Ovary (tissue), 9 donors: Measurements from ENCODE around the gene TMF1. TPM values are rescaled to one million over a fixed set of nuclear protein-coding genes. Genes with fewer than 3 reads are reported as not detected.
A peak's percentile ranks its signal among the peaks of the same experiment; 100 is the strongest.

ENCODE experiments used
- DNase-seq, 5 donors: peaks; one replicate each; pipeline ENCODE4 v3.0.0-alpha.2; 2019 to 2020
- H3K27ac ChIP-seq, 2 donors: fragments of 200-600 bp; one replicate each; pipeline versions ENCODE4 v1.5.1 to v1.8.0; 2019 to 2022
- H3K27me3 ChIP-seq: fragments of 200-600 bp; one replicate; pipeline ENCODE4 v1.8.0; 2022
- H3K36me3 ChIP-seq: fragments of 200-600 bp; sonication (generic); one replicate; pipeline ENCODE4 v1.5.1; 2019
- H3K4me1 ChIP-seq: one replicate; pipeline ENCODE4 v1.8.1; 2013; ENCODE audit warnings: mild to moderate bottlenecking, moderate library complexity; ENCODE audit not compliant: insufficient read depth
- H3K4me3 ChIP-seq: fragments of 200-600 bp; sonication (generic); one replicate; pipeline ENCODE4 v1.5.1; 2017
- H3K9me3 ChIP-seq, 2 donors: fragments of 200-600 bp in 1 of 2; sonication (generic) in 1 of 2; one replicate each; pipeline versions ENCODE4 v1.5.1 to v1.8.1; 2013 to 2019; ENCODE audit warnings: mild to moderate bottlenecking in 1 of 2, moderate library complexity in 1 of 2
- EP300 ChIP-seq: sonication (generic); formaldehyde crosslinking; IDR thresholded peaks from one replicate; pipeline ENCODE4 v1.6.1; 2017; ENCODE audit warnings: antibody characterized with exemption
- POLR2A ChIP-seq: fragments of 450-650 bp; IDR thresholded peaks from one replicate; pipeline ENCODE4 v1.6.1; 2017; ENCODE audit warnings: antibody characterized with exemption, mild to moderate bottlenecking, moderate library complexity
- whole genome bisulfite sequencing, 3 donors: extraction: QIAGEN DNeasy Blood & Tissue Kit in 1 of 3; methylation state at CpG; one replicate each; pipeline versions ENCODE4 v1.1.5 to v1.1.7; 2013 to 2017; 5-methylcytosine and 5-hydroxymethylcytosine counted together
- intact Hi-C, 4 donors: fragments of 100-400 bp; cut with DNase I; formaldehyde crosslinking; loops; one replicate each; pipeline versions ENCODE4 v1.11.0 to v1.15.1; 2022 to 2023
- polyA plus RNA-seq, 2 donors: library from polyadenylated mRNA; stranded (reverse); fragments of 200-250 nt in 1 of 2; fragments of 350-450 nt in 1 of 2; fragmentation: Illumina TruSeq in 1 of 2; extraction: RNeasy Lipid Tissue Mini Kit (QIAGEN cat#74804) in 1 of 2; gene quantifications; one replicate each; pipeline ENCODE4 v1.2.3, GENCODE V29; 2013 to 2014
- total RNA-seq, 7 donors: library from RNA; depleted of rRNA in 2 of 7; stranded (reverse); fragments of >200 nt in 2 of 7; fragmentation: NEBNext Ultra II Directional in 3 of 7; extraction: Animal tissue kit (Norgen Biotek cat#: 25700) in 3 of 7; gene quantifications; one replicate each; pipeline versions ENCODE4 v1.1.0 to v1.2.4, GENCODE V29; 2016 to 2023
- TF ChIP-seq, protein P1 (sequence below), 3 donors: fragments of 450-650 bp in 2 of 3; fragments of 200-600 bp in 1 of 3; IDR thresholded peaks; one replicate each; pipeline versions ENCODE4 v1.5.1 to v1.8.0; 2016 to 2022; ENCODE audit warnings: antibody characterized with exemption in 3 of 3, mild to moderate bottlenecking in 1 of 3
- donor health status: DM: no; HTN: no; CAD: no; lungs with moderate emphysema.
- donor health status: DM: no; HTN: no; CAD: no.
- donor health status: Bipolar disorder and iron deficiency.
- donor health status: DM: yes; HTN: yes; CAD: no.
- donor health status: DM: no; HTN: no; CAD: no.
- donor health status: DM: yes; HTN: yes; CAD: no.

TMF1 gene
- total and polyA plus RNA-seq, 9 donors: 10.7 to 36.4 (median 28.3) TPM

DNA sequence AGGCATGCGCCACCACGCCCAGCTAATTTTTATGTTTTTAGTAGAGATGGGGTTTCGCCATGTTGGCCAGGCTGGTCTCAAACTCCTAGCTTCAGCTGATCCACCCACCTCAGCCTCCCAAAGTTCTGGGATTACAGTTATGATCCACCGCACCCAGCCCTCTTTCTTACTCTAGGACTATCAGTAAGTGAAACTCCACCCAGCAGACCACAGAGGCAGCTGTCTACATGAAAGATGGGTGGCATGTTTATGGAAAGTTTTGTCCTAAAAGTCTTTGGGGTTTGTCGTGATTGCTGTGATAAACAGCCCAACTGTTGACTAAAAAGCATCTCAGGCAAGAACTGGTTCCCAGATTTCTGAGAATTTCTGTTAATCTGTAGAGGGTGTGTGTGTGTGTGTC lies 43.5 kb upstream of the TMF1 start:
- intact Hi-C loops: no loop called here
- Histone ChIP-seq H3K27me3 (no peaks in the 10 kb centered on the region), H3K9me3 (no peaks in the 10 kb centered on the region), H3K4me3 (no peak overlapping the region), H3K36me3 (no peaks in the 10 kb centered on the region), H3K4me1 (peaks cover 8% of the 10 kb centered on the region), H3K27ac (no peak overlapping the region)
- no peak for DNase-seq
- WGBS, 3 donors: 74 to 79% (median 78%) methylated on average over 5 of the region's 5 CpGs
- TF ChIP-seq, protein P1, sequence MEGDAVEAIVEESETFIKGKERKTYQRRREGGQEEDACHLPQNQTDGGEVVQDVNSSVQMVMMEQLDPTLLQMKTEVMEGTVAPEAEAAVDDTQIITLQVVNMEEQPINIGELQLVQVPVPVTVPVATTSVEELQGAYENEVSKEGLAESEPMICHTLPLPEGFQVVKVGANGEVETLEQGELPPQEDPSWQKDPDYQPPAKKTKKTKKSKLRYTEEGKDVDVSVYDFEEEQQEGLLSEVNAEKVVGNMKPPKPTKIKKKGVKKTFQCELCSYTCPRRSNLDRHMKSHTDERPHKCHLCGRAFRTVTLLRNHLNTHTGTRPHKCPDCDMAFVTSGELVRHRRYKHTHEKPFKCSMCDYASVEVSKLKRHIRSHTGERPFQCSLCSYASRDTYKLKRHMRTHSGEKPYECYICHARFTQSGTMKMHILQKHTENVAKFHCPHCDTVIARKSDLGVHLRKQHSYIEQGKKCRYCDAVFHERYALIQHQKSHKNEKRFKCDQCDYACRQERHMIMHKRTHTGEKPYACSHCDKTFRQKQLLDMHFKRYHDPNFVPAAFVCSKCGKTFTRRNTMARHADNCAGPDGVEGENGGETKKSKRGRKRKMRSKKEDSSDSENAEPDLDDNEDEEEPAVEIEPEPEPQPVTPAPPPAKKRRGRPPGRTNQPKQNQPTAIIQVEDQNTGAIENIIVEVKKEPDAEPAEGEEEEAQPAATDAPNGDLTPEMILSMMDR (IDR thresholded peaks at IDR 0.05): no peak
- no peak for TF ChIP-seq EP300
- TF ChIP-seq POLR2A: no peak

DNA sequence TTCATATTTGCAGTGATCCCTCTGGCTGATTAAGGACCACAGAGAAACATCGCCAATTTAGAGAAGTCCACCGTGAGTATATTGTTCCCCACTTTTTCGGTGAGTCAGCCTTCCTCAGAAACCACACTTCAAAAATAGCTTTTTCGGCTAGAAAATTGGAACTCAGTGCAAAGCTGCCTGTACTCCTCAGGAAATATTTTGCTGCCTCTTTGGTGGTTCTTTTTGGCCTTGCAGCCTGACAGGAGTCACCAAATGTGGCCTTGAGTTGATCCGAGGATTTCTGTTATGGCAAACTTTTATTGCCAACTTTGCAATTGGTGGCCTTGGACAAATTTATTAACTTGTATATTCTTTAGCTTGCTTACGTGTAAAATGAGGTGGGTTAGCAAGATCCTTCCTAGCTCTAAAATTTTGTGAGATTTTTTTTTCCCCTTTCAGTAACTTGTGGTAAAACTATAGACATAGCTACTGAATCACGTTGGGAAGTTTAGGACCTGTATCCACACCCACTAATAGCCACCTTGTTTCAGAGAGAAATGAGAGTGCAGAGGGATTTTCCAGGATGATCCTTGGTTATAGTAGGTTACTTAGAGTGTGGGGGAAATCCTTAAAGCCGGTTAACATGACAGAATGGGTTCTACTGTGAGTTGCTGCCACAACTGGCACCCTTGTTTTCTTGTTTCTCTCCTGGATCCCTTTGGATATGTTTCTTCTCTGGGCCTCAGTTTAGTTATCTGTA lies 42.5 kb upstream of the TMF1 start:
- no peaks in the 10 kb centered on the region for H3K27me3 ChIP-seq
- no peaks in the 10 kb centered on the region for H3K9me3 ChIP-seq
- TF ChIP-seq POLR2A (no peak), EP300 (no peak)
- TF ChIP-seq, protein P1 (IDR thresholded peaks at IDR 0.05): no peak
- H3K4me3 ChIP-seq: no peak overlapping the region
- peak overlapping the region in 1 of 2 donors; percentile 58 for H3K27ac ChIP-seq
- H3K36me3 ChIP-seq: no peaks in the 10 kb centered on the region
- 17 to 24% (median 18%) methylated on average over 8 of the region's 8 CpGs for WGBS, 3 donors
- intact Hi-C loops: no loop called here
- no peak for DNase-seq
- H3K4me1 ChIP-seq: peaks cover 8% of the 10 kb centered on the region

DNA sequence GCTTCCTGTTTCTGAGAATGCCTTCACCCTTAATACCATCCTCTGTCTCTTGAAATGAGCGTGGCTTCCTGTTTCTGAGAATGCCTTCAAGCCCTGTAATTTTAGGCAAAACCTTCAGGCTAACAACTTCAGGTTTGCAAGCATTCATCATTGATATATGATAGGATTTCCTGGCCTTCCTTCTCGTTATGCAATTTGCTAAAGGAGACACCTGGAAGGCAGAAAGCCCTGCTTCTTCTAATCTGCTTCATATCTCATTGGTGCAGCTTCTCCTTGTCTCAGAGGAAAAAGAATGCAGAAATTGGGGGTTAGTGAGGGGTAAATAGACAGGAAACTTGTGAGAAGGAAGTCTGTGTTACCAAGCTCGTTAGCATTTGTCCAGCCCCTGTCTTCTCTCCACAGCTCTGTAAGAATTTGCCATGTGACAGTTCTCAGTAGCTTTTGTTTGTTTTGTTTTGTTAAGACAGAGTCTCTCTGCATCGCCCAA lies 39.9 kb upstream of the TMF1 start:
- Histone ChIP-seq H3K4me1 (peaks cover 12% of the 10 kb centered on the region), H3K4me3 (no peak overlapping the region), H3K9me3 (no peaks in the 10 kb centered on the region), H3K27me3 (no peaks in the 10 kb centered on the region), H3K27ac (no peak overlapping the region), H3K36me3 (no peaks in the 10 kb centered on the region)
- DNase-seq: no peak
- 54 to 78% (median 57%) methylated on average over 4 of the region's 4 CpGs for WGBS, 3 donors
- intact Hi-C loops: no loop called here
- TF ChIP-seq, protein P1 (IDR thresholded peaks at IDR 0.05): no peak
- TF ChIP-seq POLR2A (no peak), EP300 (no peak)

DNA sequence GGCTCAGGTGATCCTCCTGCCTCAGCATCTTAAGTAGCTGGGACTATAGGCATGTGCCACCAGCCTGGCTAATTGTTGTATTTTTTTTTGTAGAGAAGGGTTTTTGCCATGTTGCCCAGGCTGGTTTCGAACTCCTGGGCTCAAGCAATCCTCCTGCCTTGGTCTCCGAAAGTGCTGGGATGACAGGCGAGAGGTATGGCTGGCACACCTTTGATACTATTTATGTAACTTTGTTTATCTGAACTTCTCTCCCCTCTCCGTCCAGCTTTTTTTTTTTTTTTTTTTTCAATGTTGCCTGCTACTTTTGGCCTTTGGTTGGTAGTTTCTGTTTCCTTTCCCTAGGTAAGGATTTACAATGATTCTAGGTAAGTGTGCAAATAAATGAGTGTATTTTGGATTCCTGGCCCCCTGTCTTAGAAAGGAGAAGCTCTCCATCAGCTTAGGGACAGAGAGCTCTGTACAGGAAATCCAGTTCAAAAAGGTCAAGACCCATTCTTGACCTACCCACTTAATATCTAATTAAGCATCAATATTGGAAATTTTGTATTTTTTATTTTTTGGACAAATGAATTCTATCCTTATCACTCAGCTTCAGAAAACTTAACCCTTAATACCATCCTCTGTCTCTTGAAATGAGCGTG lies 39.4 kb upstream of the TMF1 start:
- H3K27me3 ChIP-seq: no peaks in the 10 kb centered on the region
- intact Hi-C loops: no loop called here
- H3K4me3 ChIP-seq: no peak overlapping the region
- no peaks in the 10 kb centered on the region for H3K36me3 ChIP-seq
- peaks cover 16% of the 10 kb centered on the region for H3K4me1 ChIP-seq
- DNase-seq: no peak
- H3K9me3 ChIP-seq: no peaks in the 10 kb centered on the region
- TF ChIP-seq, protein P1 (IDR thresholded peaks at IDR 0.05): no peak
- no peak for TF ChIP-seq EP300
- no peak for TF ChIP-seq POLR2A
- H3K27ac ChIP-seq: no peak overlapping the region
- 66 to 86% (median 71%) methylated on average over 5 of the region's 5 CpGs for WGBS, 3 donors
